Spinal cord (tissue), 10 donors: ENCODE measurements around the gene TLL2. TPM values are rescaled to one million over a fixed set of nuclear protein-coding genes. Genes with fewer than 3 reads are reported as not detected.

Experiments used
- DNase-seq, 6 donors: peaks; one replicate each; pipeline versions ENCODE4 v3.0.0 to v3.0.0-alpha.2; 2013 to 2015; ENCODE audit warnings: low spot score in 6 of 6, low read depth in 4 of 6
- H3K27ac ChIP-seq: one replicate; pipeline ENCODE4 v1.5.1; 2013; ENCODE audit warnings: low read depth, low read length, control low read depth
- H3K27me3 ChIP-seq: one replicate; pipeline ENCODE4 v1.6.1; 2013; ENCODE audit warnings: low read length; ENCODE audit not compliant: control insufficient read depth, insufficient read depth
- H3K36me3 ChIP-seq: one replicate; pipeline ENCODE4 v1.6.1; 2013; ENCODE audit warnings: low read length; ENCODE audit not compliant: control insufficient read depth, insufficient read depth
- H3K4me1 ChIP-seq: one replicate; pipeline ENCODE4 v1.6.1; 2013; ENCODE audit warnings: low read length; ENCODE audit not compliant: control insufficient read depth, insufficient read depth
- H3K4me3 ChIP-seq: one replicate; pipeline ENCODE4 v1.5.1; 2013; ENCODE audit warnings: low read depth, low read length, control low read depth
- H3K9me3 ChIP-seq: one replicate; pipeline ENCODE4 v1.6.1; 2013; ENCODE audit warnings: low read length; ENCODE audit not compliant: control insufficient read depth, insufficient read depth
- WGBS: methylation state at CpG from one replicate; pipeline ENCODE4 v1.1.5; 2013; ENCODE audit warnings: missing lambda C conversion rate; ENCODE audit not compliant: insufficient coverage; 5-methylcytosine and 5-hydroxymethylcytosine counted together
- polyA plus RNA-seq, 2 donors: library from polyadenylated mRNA; unstranded; fragments of 120-200 nt; gene quantifications; one replicate each; pipeline ENCODE4 v1.2.1, GENCODE V29; 2013; ENCODE audit not compliant: insufficient read length in 2 of 2
- total RNA-seq, 2 donors: library from RNA; depleted of rRNA in 1 of 2; stranded (reverse); fragments of 120-200 nt in 1 of 2; fragments of >200 nt in 1 of 2; gene quantifications; one replicate each; pipeline versions ENCODE4 v1.2.3 to v1.2.4, GENCODE V29; 2013 to 2014
- donor health status: healthy.

Gene TLL2
- total and polyA plus RNA-seq, 4 donors, result 2.0 to 6.1 (median 4.4) TPM

- no peak overlapping the region for H3K4me3 ChIP-seq
- no peaks in the 10 kb centered on the region for H3K9me3 ChIP-seq
- no peaks in the 10 kb centered on the region for H3K27me3 ChIP-seq
- no peaks in the 10 kb centered on the region for H3K4me1 ChIP-seq
- no peak overlapping the region for H3K27ac ChIP-seq
- no peak for DNase-seq
- H3K36me3 ChIP-seq, result no peaks in the 10 kb centered on the region
- WGBS, result no CpG with 5 or more reads among the region's 4 CpGs
Observed at GRCh38 chr10:96325719-96326373, 187.9 kb downstream of the TLL2 start.

- H3K9me3 ChIP-seq, result no peaks in the 10 kb centered on the region
- no peaks in the 10 kb centered on the region for H3K4me1 ChIP-seq
- H3K36me3 ChIP-seq, result no peaks in the 10 kb centered on the region
- no peaks in the 10 kb centered on the region for H3K27me3 ChIP-seq
- no peak overlapping the region for H3K4me3 ChIP-seq
- no peak for DNase-seq
- no peak overlapping the region for H3K27ac ChIP-seq
- 69% methylated on average over 2 of the region's 2 CpGs for WGBS
Observed at GRCh38 chr10:96324447-96324846, 189.3 kb downstream of the TLL2 start.

GRCh38 chr10:96322275-96322674, 191.5 kb downstream of the TLL2 start:
- Histone ChIP-seq H3K27ac (no peak overlapping the region), H3K9me3 (no peaks in the 10 kb centered on the region), H3K4me1 (no peaks in the 10 kb centered on the region), H3K27me3 (no peaks in the 10 kb centered on the region), H3K36me3 (no peaks in the 10 kb centered on the region), H3K4me3 (no peak overlapping the region)
- DNase-seq, result no peak
- no CpG with 5 or more reads among the region's 1 CpG for WGBS

- DNase-seq, result no peak
- WGBS, result 50% methylated on average over 3 of the region's 5 CpGs
- Histone ChIP-seq H3K4me3 (no peak overlapping the region), H3K27ac (no peak overlapping the region), H3K36me3 (no peaks in the 10 kb centered on the region), H3K9me3 (no peaks in the 10 kb centered on the region), H3K4me1 (no peaks in the 10 kb centered on the region), H3K27me3 (no peaks in the 10 kb centered on the region)
Observed at GRCh38 chr10:96321822-96322221, 191.9 kb downstream of the TLL2 start.

DNA sequence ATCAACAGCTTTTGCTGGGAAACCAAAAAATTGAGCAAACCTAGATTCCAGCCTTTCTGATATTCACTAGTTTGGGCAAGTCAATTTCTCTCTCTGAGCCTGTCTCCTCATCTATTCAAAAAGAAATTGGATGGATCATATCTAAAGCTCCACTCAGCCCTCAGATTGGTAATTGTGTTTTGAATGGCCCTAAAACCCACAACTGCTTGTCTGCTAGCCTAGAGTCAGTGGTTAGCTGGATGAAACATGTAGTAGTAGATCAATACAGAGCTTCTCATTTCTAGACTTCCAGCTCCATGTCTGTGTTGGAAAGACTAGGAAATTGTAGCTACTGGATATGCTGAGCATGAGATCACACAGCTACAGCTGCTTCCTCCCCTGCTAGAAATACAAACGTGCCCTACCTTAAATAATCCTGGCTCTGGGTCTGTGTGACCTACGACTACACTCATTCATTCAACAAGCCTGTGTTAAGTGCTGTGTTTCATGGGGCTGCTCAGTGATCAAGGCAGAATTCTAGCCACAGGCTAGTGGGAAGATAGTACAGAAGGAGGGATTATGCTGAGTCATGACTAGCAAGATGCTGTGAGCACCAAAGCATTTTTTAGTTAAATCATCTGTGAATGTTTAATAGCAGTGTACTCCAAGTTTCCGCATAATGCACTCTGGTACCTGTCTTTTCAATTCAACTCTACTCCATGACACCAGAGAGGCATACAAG, 193.8 kb downstream of the TLL2 start:
- Histone ChIP-seq H3K4me3 (no peak overlapping the region), H3K4me1 (no peaks in the 10 kb centered on the region), H3K27me3 (no peaks in the 10 kb centered on the region), H3K27ac (no peak overlapping the region), H3K9me3 (no peaks in the 10 kb centered on the region), H3K36me3 (no peaks in the 10 kb centered on the region)
- WGBS, result no CpG with 5 or more reads among the region's 3 CpGs
- peak in 1 of 6 donors; percentile 43 for DNase-seq

DNA sequence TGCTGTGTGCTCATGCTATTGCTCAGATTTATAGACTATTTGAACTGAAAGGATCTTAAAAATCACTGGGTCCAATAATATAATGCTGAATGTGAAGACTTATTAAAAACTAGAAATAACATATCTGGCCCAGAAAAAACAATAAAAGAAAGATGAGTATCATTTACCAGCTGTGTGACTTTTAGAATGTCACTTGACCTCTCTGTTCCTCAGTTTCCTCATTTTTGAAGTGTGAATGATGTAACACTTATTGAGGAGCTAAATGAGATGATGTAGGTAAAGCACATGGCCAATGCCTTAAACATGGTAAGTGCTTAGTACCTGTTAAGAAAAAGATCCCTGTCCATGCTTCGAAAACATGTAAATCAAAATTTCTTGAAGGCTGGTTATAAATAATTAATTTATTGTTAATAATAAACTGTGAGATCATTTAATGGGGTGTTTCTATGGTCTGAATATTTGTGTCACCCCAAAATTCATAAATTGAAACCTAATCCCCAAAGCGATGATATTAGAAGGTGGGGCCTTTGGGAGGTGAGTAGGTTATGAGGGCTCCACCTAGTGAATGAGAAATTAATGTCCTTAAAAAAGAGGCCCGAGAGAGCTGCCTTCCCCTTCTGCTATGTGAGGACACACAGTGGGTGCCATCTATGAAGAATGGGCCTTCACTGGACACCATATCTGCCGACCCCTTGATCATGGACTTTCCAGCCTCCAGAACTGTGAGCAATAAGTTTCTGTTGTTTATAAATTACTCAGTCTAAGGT, 196.5 kb downstream of the TLL2 start:
- H3K27ac ChIP-seq, result no peak overlapping the region
- no peak overlapping the region for H3K4me3 ChIP-seq
- WGBS, result no CpG with 5 or more reads among the region's 4 CpGs
- no peaks in the 10 kb centered on the region for H3K4me1 ChIP-seq
- no peaks in the 10 kb centered on the region for H3K36me3 ChIP-seq
- no peaks in the 10 kb centered on the region for H3K27me3 ChIP-seq
- DNase-seq, result no peak
- no peaks in the 10 kb centered on the region for H3K9me3 ChIP-seq

Other genes starting within 250 kb of the TLL2 start
- 1 to 10 TPM; 4.8 to 7.7 TPM for gene BLNK, start 242.4 kb downstream of the TLL2 start, total RNA-seq
- gene BLNK, start 242.4 kb downstream of the TLL2 start, polyA plus RNA-seq, result 1 to 10 TPM; 5.1 to 6.1 TPM
- gene DNTT, start 209.5 kb downstream of the TLL2 start, total RNA-seq, result under 1 TPM; 0.11 to 0.20 TPM
- under 1 TPM in 1 of 2 donors, not detected in 1; 0.08 TPM for gene DNTT, start 209.5 kb downstream of the TLL2 start, polyA plus RNA-seq
- gene OPALIN, start 154.9 kb downstream of the TLL2 start, total RNA-seq, result 1 to 10 TPM in 1 of 2 donors, under 1 TPM in 1; 0.88 to 4.8 TPM
- gene OPALIN, start 154.9 kb downstream of the TLL2 start, polyA plus RNA-seq, result under 1 TPM; 0.79 to 0.83 TPM
- 100 to 1,000 TPM in 1 of 2 donors, 10 to 100 TPM in 1; 80.8 to 145 TPM for gene TM9SF3, start 73.1 kb upstream of the TLL2 start, total RNA-seq
- gene TM9SF3, start 73.1 kb upstream of the TLL2 start, polyA plus RNA-seq, result 100 to 1,000 TPM in 1 of 2 donors, 10 to 100 TPM in 1; 93.0 to 120 TPM
- 1 to 10 TPM; 4.3 to 8.7 TPM for gene PIK3AP1, start 206.6 kb upstream of the TLL2 start, total RNA-seq
- gene PIK3AP1, start 206.6 kb upstream of the TLL2 start, polyA plus RNA-seq, result 1 to 10 TPM; 2.1 to 3.9 TPM